HUES48 (cell line): ENCODE data around the gene PHLDB3.

Experiments
- H3K27ac ChIP-seq: one replicate; pipeline ENCODE4 v1.7.0; 2013; ENCODE audit warnings: low read depth, low read length, inconsistent platforms
- H3K27me3 ChIP-seq: 2 replicates; pipeline ENCODE4 v1.6.1; 2013; ENCODE audit warnings: mild to moderate bottlenecking, low read length; ENCODE audit not compliant: control insufficient read depth, insufficient read depth
- H3K36me3 ChIP-seq: 2 replicates; pipeline ENCODE4 v1.6.1; 2013; ENCODE audit warnings: low read length; ENCODE audit not compliant: control insufficient read depth, insufficient read depth
- H3K4me1 ChIP-seq: 2 replicates; pipeline ENCODE4 v1.6.1; 2013; ENCODE audit warnings: mild to moderate bottlenecking, low read length; ENCODE audit not compliant: control insufficient read depth, insufficient read depth
- H3K4me3 ChIP-seq: 2 replicates; pipeline ENCODE4 v1.5.1; 2013; ENCODE audit warnings: mild to moderate bottlenecking, low read depth, low read length
- H3K9ac ChIP-seq: 2 replicates; pipeline ENCODE4 v1.6.1; 2013; ENCODE audit warnings: mild to moderate bottlenecking, low read depth, low read length, moderate library complexity
- H3K9me3 ChIP-seq: 2 replicates; pipeline ENCODE4 v1.6.1; 2013; ENCODE audit warnings: low read length; ENCODE audit not compliant: control insufficient read depth, insufficient read depth

Gene PHLDB3

GRCh38 chr19:43496960-43497359, 7.6 kb downstream of the PHLDB3 start:
- H3K36me3 ChIP-seq, result peaks cover 6% of the 10 kb centered on the region; the same call in 1 of the 2 replicates
- no peak overlapping the region for H3K9ac ChIP-seq
- no peaks in the 10 kb centered on the region for H3K9me3 ChIP-seq
- H3K4me1 ChIP-seq, result no peaks in the 10 kb centered on the region
- H3K27ac ChIP-seq, result no peak overlapping the region
- H3K4me3 ChIP-seq, result no peak overlapping the region
- H3K27me3 ChIP-seq, result no peaks in the 10 kb centered on the region

GRCh38 chr19:43495082-43495481, 9.5 kb downstream of the PHLDB3 start:
- H3K4me1 ChIP-seq, result no peaks in the 10 kb centered on the region
- peaks cover 6% of the 10 kb centered on the region; the same call in 1 of the 2 replicates for H3K36me3 ChIP-seq
- no peak overlapping the region for H3K9ac ChIP-seq
- H3K4me3 ChIP-seq, result no peak overlapping the region
- no peak overlapping the region for H3K27ac ChIP-seq
- no peaks in the 10 kb centered on the region for H3K27me3 ChIP-seq
- no peaks in the 10 kb centered on the region for H3K9me3 ChIP-seq

- H3K9ac ChIP-seq, result no peak overlapping the region
Observed at GRCh38 chr19:43490759-43491158, 13.8 kb downstream of the PHLDB3 start.

GRCh38 chr19:43489979-43490599, 14.5 kb downstream of the PHLDB3 start:
- H3K4me1 ChIP-seq, result no peaks in the 10 kb centered on the region
- no peaks in the 10 kb centered on the region for H3K9me3 ChIP-seq
- H3K27me3 ChIP-seq, result no peaks in the 10 kb centered on the region
- H3K27ac ChIP-seq, result no peak overlapping the region
- H3K36me3 ChIP-seq, result no peaks in the 10 kb centered on the region; the same call in 1 of the 2 replicates
- no peak overlapping the region for H3K9ac ChIP-seq
- no peak overlapping the region for H3K4me3 ChIP-seq

More at GRCh38 chr19:43490759-43491158, 13.8 kb downstream of the PHLDB3 start:
- Histone ChIP-seq H3K27ac (no peak overlapping the region), H3K4me1 (no peaks in the 10 kb centered on the region), H3K36me3 (no peaks in the 10 kb centered on the region; the same call in 1 of the 2 replicates), H3K9me3 (no peaks in the 10 kb centered on the region), H3K4me3 (no peak overlapping the region), H3K27me3 (no peaks in the 10 kb centered on the region)

GRCh38 chr19:43489310-43489709, 15.2 kb downstream of the PHLDB3 start:
- no peak overlapping the region for H3K4me3 ChIP-seq
- H3K9ac ChIP-seq, result no peak overlapping the region
- H3K9me3 ChIP-seq, result no peaks in the 10 kb centered on the region
- no peak overlapping the region for H3K27ac ChIP-seq
- no peaks in the 10 kb centered on the region for H3K27me3 ChIP-seq
- no peaks in the 10 kb centered on the region for H3K36me3 ChIP-seq
- no peaks in the 10 kb centered on the region for H3K4me1 ChIP-seq

GRCh38 chr19:43488179-43488578, 16.4 kb downstream of the PHLDB3 start:
- no peaks in the 10 kb centered on the region for H3K27me3 ChIP-seq
- no peak overlapping the region for H3K27ac ChIP-seq
- no peaks in the 10 kb centered on the region for H3K4me1 ChIP-seq
- no peak overlapping the region for H3K4me3 ChIP-seq
- H3K9ac ChIP-seq, result no peak overlapping the region
- H3K9me3 ChIP-seq, result no peaks in the 10 kb centered on the region
- no peaks in the 10 kb centered on the region for H3K36me3 ChIP-seq

GRCh38 chr19:43486412-43486811, 18.1 kb downstream of the PHLDB3 start:
- H3K9ac ChIP-seq, result no peak overlapping the region
- no peaks in the 10 kb centered on the region for H3K4me1 ChIP-seq
- no peaks in the 10 kb centered on the region for H3K9me3 ChIP-seq
- no peaks in the 10 kb centered on the region for H3K27me3 ChIP-seq
- H3K36me3 ChIP-seq, result no peaks in the 10 kb centered on the region
- H3K4me3 ChIP-seq, result no peak overlapping the region
- H3K27ac ChIP-seq, result no peak overlapping the region

- no peaks in the 10 kb centered on the region for H3K27me3 ChIP-seq
- no peak overlapping the region for H3K9ac ChIP-seq
- H3K4me1 ChIP-seq, result no peaks in the 10 kb centered on the region
- no peak overlapping the region for H3K4me3 ChIP-seq
- no peak overlapping the region for H3K27ac ChIP-seq
- no peaks in the 10 kb centered on the region for H3K36me3 ChIP-seq
- no peaks in the 10 kb centered on the region for H3K9me3 ChIP-seq
Observed at GRCh38 chr19:43485951-43486350, 18.6 kb downstream of the PHLDB3 start.

GRCh38 chr19:43483281-43483680, 21.3 kb downstream of the PHLDB3 start:
- Histone ChIP-seq H3K9ac (no peak overlapping the region), H3K4me1 (no peaks in the 10 kb centered on the region), H3K27ac (no peak overlapping the region), H3K36me3 (no peaks in the 10 kb centered on the region), H3K4me3 (no peak overlapping the region), H3K27me3 (no peaks in the 10 kb centered on the region), H3K9me3 (no peaks in the 10 kb centered on the region)

GRCh38 chr19:43482193-43482592, 22.4 kb downstream of the PHLDB3 start:
- Histone ChIP-seq H3K36me3 (no peaks in the 10 kb centered on the region), H3K9me3 (no peaks in the 10 kb centered on the region), H3K27me3 (no peaks in the 10 kb centered on the region), H3K27ac (no peak overlapping the region), H3K4me1 (no peaks in the 10 kb centered on the region), H3K9ac (no peak overlapping the region), H3K4me3 (no peak overlapping the region)

GRCh38 chr19:43481701-43482100, 22.8 kb downstream of the PHLDB3 start:
- Histone ChIP-seq H3K9me3 (no peaks in the 10 kb centered on the region), H3K27me3 (no peaks in the 10 kb centered on the region), H3K36me3 (no peaks in the 10 kb centered on the region), H3K27ac (no peak overlapping the region), H3K9ac (no peak overlapping the region), H3K4me3 (no peak overlapping the region), H3K4me1 (no peaks in the 10 kb centered on the region)
